ENCODE results near the gene LIX1. TPM values are rescaled to one million over a fixed set of nuclear protein-coding genes. Genes with fewer than 3 reads are reported as not detected.
"Not testable (repeated sequence)": the region's sequence is repeated elsewhere in the genome, so short reads cannot be mapped to it uniquely, and the experiment has no call there.

LIX1 gene
- total RNA-seq, 1 donor from 2014 or later: not detected

DNA sequence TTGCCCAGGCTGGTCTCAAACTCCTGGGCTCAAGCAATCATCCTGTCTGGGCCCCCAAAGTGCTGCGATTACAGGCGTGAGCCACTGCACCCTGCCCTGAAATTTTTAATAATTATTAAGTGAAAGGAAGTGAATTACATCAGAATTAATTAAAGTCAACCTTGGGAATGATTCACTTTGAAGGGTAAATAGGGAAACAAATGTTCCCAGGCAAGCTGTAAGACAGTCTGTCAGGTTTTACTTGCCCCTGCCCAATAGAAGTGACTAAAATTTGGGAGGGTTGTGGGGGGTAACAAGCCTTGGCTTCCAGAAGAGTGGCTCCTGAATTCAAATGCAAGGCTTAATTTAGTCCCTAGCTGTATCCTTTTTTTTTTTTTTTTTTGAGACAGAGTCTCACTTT is 1.3 kb upstream of the LIX1 start:
- ATAC-seq (no peak), DNase-seq (ENCODE audit: low spot score) (no peak)

DNA sequence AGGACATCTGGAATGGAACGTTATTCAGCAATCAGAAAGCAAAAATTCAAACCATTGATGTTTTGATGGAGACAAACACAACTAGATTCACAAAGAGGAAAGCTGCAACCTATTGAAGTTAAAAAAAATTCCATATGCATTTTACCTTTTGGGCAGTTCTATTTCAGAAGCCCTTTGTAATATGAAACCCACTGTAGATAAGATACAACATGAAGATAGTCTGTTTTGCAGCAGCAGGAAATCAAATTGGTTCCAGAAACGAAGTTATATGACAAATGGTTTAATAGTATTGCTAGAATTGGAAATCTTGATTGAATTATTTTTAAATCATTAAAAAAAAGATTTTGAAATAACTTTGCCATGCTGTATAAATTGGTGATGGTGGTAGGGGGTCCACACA is 872 bp downstream of the LIX1 start:
- ATAC-seq (no peak), DNase-seq (ENCODE audit: low spot score) (no peak)

DNA sequence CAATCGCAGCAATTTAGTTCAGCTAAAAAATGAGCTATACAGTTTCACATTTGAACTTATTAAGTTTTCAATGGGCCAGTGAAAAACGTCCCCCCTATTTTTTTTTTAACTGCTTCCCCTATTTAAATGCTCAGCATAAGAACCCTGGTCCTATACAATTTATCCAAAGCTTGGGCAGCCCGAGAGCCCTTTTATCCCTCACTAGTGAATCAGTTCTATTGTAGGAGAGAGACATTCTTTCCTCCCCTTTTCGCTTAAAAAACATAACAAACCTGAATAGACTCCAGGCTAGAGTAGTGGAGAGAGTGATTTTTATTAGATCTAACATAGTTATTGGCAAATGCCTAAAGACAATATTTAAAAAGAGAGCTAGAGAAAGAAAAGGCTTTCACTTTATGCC is 1.4 kb downstream of the LIX1 start:
- no peak for ATAC-seq

DNA sequence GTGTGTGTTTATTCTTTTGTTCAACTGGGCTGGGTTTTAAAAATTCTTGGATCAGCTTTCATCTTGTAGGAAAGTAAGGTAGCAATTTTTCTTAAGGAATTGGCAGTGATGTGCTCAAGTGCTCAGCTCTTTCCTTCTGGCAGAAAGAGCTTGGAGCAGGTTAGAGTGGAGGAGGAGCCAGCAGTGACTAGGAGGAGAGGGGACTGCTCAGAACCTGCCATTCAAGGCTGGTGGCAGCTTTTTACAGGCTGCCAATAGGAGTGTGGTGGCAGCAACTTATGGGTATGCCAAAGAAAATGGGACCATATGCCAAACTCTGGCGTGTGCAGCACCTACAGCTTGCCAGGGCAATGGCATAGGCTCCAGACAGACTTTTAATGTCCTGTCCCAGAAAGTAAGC is 2.2 kb downstream of the LIX1 start:
- ATAC-seq; DNase-seq (ENCODE audit: low spot score): not testable (repeated sequence)

More for the DNA sequence above, 1.4 kb downstream of the LIX1 start:
- DNase-seq (ENCODE audit: low spot score): no peak

DNA sequence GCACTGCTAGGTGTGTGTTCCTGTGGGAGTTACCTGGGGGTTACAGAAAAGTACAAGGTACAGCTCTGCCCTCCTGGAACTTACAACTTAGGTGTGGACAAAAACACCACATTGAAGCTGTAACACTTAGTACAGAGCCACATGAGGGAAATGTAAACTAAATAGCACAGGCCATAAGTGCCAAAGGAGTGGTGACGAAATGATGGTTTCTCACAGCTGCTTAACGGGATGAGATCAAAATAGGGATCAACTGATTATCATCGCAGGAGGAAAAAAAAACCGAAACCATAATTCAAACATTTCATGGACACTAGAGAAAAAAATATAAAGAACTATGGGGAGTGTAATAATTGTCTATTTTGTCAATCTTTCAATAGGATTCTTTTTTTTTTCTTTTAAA is 5.9 kb downstream of the LIX1 start:
- ATAC-seq: no peak
- DNase-seq (ENCODE audit: low spot score): no peak

DNA sequence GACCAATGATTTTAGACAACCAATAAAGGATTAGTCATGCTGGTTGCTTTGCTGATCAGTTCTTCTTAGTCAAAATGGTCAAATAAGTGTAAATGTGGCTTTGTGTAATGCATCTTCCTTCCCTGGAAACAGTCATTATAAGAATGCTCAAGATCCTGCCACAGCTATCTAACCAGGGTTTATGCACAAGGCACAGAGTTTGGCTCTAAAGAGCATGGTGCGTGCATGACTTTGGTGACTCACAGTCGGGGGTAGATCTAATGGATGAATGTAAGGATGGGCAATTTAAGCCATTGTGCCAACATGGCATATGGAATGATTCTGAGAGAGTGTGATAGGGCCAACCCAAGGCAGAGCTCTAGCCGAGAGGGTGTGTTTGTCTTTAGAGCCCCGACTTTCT is 6.5 kb downstream of the LIX1 start:
- no peak for DNase-seq (ENCODE audit: low spot score)
- ATAC-seq: no peak

DNA sequence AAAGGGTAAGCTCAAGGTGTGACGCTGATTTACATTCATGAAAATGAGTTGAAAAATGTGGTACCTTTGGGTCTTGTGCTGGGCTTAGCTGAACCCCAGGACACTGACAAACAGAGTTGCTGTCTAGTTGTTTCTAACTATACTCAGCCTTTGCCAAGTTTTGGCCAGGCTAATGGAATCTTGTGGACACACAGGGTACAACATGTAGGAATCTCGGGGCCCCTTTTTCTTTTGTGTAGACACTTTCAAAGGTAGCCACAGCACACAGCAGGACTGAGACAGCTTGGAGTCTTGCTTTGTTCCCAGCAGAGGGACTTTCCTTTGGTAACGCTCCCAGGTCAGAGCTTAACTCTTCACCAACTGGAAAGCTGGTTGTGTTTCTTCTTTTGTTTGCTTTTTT is 7.8 kb downstream of the LIX1 start:
- DNase-seq (ENCODE audit: low spot score) (no peak), ATAC-seq (no peak)

DNA sequence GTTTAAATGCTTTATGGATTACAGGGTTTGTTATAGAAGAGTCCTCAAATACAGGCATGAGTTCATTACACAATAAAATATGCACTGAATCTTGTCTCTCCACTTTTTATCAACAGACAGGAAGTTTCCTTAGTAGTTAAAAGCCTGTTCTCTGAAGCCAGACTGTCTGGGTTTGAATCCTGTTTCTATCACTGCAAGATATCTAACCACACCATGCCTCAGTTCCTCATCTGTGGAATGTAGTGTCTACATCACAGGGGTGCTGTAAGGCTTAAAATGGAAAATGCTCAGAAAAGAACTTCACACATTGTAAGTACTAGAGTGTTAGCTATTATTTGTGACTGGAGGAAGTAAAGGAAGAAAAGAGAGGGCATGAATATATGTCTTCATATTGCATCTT is 9.3 kb downstream of the LIX1 start:
- no peak for DNase-seq (ENCODE audit: low spot score)
- no peak for ATAC-seq

DNA sequence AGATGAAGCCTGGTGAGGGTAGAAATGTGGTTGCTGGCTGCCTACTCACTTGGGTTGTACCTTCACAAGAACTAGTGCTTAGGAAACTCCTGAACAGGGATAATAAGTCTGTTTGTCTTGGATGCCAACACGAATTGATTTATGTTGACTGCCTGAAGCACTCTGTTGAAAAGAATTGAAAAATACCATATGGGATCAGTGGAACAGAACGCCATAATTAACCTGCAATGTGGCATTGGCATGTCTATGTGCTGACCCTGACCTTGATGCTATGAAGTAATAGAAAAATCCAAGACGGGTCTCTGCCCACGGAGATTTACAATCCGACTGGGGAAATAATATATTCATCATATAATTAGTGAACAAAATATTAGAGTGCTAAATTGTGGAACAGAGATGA is 10.5 kb downstream of the LIX1 start:
- DNase-seq (ENCODE audit: low spot score): no peak
- no peak for ATAC-seq

DNA sequence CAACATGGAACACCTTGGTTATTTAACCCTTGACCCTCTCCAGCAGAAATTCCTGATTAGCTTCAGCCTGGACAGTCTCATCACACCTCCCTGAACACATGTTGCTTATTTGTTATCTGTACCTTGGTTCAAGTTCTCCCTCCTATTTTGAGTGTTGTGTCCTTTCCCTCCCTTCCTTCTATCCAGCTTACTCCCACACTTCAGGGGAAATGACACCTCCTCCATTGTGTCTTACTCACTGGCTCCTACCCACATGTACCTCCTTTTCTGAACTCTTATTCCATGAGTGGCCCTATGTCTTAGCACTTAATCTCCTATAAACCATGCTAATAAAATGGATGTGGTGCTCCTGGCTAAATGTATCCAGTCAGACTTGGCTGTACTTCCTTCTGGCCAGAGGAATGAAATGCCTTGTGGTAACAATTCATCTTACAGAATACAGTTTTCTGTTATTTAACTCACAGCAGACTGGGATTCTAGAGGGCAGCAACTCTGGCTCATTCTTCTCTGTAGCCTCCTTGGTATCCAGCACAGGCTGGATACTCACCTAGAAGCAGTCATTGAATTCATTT is 11.2 kb downstream of the LIX1 start:
- DNase-seq (ENCODE audit: low spot score): no peak
- ATAC-seq: no peak

DNA sequence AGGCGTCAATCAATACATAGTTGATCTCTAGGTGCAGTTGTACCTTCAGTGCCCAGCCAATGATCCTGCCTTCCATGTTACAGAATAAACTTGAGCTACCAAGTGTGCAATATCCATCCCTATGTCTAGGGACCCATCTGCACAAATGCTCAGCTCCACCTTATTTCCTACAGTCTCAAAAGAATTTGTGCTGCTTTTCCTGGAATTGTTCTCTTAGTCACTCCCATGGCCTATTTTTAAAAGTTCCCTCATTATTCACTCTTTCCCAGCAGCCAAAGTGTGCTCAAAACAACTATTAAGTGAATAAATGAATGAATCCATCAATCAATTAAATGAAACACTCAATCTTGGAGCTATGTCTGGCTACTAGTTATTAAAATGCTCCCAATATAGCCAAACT is 14.7 kb downstream of the LIX1 start:
- DNase-seq (ENCODE audit: low spot score) (no peak), ATAC-seq (no peak)

DNA sequence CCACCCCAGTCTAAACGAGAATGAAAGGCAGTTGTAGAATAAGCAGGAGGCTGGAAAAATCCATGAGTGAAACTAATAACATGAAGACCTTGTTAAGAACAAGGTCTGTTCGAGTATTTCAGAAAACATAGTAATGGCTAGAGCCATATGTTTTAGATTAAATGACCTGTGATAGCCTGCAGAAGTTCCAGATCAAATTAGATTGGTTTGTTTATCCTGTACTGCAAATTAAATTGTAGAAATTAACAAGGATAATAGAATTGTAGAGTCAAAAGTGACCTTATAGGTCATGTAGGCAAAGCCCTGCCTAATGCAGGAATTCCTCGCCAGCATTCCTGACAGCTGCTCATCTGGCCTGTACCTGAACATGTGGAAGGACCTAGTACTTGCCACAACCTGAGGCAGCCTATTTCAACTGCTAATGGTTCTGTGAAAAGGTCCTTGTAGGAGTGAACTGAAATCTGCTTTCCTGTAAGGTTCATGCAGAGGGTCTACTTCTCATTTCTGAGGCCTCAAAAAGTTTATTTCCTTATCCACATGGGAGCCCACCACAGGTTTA is 17.2 kb downstream of the LIX1 start:
- DNase-seq (ENCODE audit: low spot score): no peak
- ATAC-seq: no peak

DNA sequence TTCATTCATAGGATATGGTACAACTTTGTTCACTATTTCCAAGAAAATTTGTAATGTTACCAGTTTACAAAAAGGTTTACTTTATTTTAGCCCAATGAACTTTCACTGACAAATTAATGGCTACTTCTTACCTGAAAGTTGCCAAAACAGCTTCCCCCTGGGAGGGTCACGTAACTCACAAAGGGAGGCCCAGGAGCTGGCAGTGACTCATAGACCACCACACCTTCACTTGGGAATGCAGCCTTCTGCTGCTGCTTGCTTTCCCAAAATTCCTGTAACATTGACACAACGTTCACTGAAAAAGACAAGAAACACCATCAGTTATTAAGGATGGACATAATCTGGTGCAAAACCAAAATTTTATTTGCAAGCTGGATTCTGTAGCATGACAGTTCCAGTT is 18.1 kb downstream of the LIX1 start:
- ATAC-seq: no peak

DNA sequence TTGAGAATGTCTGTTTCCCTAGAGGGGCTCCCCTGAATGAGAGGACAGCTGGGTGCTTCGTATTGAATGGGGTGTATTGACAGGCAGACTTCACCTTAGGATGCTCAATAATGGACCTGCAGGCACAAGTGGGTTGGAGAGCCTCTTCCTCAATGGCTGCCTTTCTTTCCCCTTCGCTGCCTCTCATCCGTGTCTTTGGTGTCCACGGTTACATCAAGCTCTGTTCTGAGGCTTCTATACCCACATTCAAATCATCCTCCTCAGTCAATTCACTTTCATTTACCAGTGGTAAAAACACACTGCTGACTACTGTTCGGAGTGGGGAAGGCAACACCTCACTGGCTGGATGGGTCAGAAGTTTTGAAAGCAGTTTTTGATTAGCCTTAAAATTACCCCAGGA is 20.6 kb downstream of the LIX1 start:
- ATAC-seq (no peak), DNase-seq (ENCODE audit: low spot score) (no peak)

More for the DNA sequence above, 18.1 kb downstream of the LIX1 start:
- no peak for DNase-seq (ENCODE audit: low spot score)

DNA sequence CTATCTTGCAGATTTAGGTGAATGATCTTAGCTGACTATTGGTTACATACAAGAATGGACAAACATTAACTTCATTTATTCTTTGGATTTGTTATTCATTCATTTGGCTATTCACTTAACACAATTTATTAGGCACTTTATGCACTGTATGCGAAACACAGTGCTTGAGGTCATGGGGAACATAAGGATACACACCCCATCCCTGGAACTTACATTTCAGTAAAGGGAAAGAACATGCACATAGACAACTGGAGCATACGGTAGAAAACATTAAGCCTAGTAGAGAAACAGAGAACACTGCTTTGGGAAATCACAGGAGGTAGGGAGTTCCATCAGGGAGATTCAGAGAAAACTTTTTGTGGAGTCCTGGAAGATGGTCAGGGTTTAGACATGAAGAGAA is 22.2 kb downstream of the LIX1 start:
- ATAC-seq: no peak

DNA sequence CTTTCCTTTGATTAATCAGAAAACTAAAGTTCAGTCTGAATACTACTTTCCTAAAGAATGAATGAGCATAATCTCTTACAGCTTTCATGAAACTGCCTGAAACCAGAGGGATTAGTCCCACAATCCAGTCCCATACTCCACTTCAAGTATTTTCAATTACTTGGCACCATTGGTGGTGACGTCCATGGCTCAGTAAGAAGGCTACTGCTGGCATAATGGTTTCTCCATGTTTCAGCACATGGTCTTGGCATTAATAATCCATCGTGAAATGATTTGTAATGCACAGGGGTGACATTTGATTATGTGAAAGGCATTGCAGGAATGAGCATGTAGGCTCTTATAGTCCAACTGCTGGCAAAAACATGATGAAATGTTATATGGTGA is 23.4 kb downstream of the LIX1 start:
- ATAC-seq: no peak

More for the DNA sequence above, 22.2 kb downstream of the LIX1 start:
- DNase-seq (ENCODE audit: low spot score): no peak

DNA sequence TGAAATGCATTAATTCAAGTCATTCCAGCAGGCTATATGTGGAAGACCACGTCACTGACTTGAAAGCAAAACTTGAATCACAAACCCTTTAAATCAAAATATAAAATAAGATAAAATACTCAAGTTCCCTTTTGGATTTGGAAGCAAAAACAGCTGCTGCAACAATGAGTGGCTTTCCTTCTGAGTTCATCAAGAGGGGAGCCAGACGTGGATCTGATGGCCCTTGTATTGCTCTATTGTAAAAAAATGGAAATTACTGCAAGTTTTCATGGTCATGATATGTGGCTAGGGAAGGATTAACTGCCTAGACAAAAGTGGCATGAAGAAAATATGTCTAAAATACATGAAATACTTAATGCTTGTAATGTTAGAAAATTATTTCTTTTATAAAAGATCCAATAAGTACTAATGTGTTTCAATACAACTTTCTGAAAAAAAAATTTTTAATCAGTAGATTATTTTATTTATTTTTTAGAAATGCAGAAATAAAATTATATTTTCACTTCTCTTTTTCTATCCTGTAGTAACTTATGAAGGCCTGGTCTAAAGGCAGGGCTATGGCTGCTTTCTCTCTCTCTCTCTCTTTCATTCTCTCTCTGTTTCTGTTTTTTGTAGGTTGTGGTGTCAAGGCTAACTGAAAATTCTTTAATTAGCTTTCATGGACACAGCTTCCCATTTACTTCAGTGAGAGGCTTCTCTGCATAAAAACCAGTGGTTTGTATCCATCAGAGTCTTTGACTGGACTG is 24.0 kb downstream of the LIX1 start:
- ATAC-seq (no peak), DNase-seq (ENCODE audit: low spot score) (no peak)

More for the DNA sequence above, 23.4 kb downstream of the LIX1 start:
- DNase-seq (ENCODE audit: low spot score): no peak

DNA sequence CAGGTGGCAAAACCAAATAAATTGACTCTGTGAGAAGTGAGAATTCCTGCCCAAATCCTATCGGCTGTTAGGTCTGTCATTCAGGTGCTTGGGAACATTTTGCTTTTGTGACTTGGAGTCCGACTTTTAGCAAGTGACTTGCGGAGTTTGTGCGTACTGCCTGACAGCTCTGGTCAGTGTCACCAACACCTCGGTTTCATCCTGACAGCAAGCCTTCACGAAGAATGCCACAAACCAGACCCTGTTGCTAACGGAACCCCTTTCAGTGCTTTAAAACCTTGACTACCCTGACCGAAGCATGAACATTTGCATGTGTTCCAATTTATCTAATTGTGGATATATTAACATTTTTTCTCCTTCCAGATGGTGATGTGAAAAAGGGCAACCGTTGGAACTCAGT is 26.5 kb downstream of the LIX1 start:
- no peak for ATAC-seq
- DNase-seq (ENCODE audit: low spot score): no peak

DNA sequence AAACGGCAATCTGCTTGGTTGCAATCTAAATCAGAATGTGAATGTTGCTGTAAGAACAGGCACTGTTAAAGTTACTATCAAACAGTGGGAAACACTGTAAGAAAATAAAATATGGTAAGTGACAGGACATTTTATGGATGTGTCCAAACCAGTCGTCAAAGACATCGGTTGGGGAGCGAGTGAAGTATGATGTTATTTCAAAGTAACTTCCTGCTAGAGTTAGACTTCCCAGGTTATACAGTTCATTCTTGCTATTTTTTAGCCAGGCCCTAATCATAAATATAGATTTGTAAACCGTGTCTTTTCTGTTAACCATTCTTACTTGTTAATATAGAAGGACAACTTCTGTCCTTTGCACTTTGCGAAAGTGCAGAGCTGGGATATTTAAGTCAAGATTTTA is 30.2 kb downstream of the LIX1 start:
- DNase-seq (ENCODE audit: low spot score) (no peak), ATAC-seq (no peak)

DNA sequence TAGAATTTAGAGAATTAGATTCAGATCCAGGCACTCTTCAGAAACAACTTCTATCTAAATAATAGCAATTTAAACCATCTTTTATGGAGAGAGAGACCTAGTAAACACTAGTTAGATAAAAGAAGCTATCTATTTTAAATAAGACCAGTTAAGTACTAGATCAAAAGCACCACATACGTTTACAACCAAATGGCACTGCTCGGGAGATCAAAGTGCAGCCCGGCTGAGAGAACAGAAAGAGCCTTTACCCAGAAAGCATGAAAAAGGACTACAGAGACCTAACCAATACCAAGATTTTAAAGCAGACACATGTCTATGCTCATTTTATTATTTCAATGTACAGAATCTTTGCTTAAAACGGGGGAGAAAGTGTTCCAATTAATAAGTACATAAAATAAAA is 30.8 kb downstream of the LIX1 start:
- no peak for ATAC-seq
- DNase-seq (ENCODE audit: low spot score): no peak

DNA sequence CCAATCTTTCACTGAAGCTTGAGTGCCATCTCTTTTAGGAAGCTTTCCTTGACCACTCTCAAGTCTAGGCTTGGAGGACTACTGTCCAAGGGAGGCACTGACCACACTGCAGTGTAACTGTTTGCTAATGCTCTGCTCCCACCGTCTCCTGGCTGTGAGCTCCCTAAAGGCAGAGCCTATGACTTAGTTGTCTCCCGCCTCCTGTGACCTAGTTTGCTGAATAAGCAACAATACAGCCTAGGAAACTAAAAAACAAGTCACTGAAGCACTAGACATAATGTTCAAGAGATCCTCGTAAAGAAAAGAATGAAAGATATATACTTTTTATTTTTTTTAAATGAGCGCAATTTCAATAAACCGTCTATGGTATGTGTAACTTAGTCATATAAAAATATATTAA is 31.4 kb downstream of the LIX1 start:
- DNase-seq (ENCODE audit: low spot score) (no peak), ATAC-seq (no peak)

DNA sequence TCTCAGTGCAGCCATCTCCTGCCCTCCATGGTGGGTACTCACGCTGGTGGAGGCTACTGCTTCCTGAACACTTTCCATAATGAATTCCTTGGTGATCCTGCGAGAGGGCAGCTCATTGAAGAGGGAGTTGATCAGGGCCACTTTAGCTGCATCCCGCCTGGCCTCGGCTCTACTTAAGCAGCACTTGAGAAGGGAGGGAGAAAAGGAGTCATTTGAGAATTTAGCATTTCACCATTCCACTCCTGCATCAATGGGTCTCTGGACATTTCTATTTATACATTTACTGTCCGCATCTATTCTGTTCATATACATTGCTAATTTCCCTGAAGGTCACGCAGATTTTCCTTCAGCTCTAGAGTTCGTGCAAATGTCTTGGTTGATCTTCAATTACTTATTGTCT is 35.1 kb downstream of the LIX1 start:
- DNase-seq (ENCODE audit: low spot score) (no peak), ATAC-seq (no peak)

DNA sequence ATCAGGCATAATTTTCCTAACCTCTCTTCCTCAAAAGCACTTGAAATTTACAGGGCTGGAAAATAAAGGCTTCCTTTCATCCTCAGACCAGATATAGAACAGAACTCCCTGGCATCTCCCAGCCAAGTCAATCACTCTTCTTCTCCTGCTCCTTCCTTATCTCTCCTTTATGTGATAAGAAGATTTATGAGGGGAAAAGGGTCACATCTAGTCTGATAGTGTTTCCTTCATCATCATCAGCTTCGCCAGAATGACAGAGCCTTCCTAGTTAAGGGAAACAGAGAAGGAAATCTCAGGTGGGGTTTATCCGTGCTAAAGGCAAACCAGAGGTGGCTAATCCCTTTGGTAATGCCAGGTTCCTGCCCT is 36.2 kb downstream of the LIX1 start:
- DNase-seq (ENCODE audit: low spot score): no peak
- no peak for ATAC-seq
